Measurements from ENCODE around the gene GTF3C1. TPM values are rescaled to one million over a fixed set of nuclear protein-coding genes. Genes with fewer than 3 reads are reported as not detected.
A peak's percentile ranks its signal among the peaks of the same experiment; 100 is the strongest.

Gene GTF3C1
- total and polyA plus RNA-seq, 2 of the 8 experiments (the other 6 are each of a cell fraction or from before 2014, with no cell fraction given), result 89.3 to 126 TPM

- H2BK5ac ChIP-seq (ENCODE audit: low read depth, low read length), result no peak overlapping the region
- H3K27ac ChIP-seq (ENCODE audit: low read depth, low read length), result no peak overlapping the region
- TF ChIP-seq E2F6 (IDR thresholded peaks at IDR 0.05), result no peak
- TF ChIP-seq SP1 (IDR thresholded peaks at IDR 0.05; ENCODE audit: low read depth, low read length), result no peak
- no peak for TF ChIP-seq NANOG (IDR thresholded peaks at IDR 0.05; ENCODE audit: insufficient read depth, low read depth, low read length, poor library complexity, severe bottlenecking)
- TF ChIP-seq RBBP5 (IDR thresholded peaks at IDR 0.05; ENCODE audit: borderline replicate concordance, low read depth, low read length), result no peak
- H2BK15ac ChIP-seq (ENCODE audit: low read length), result no peak overlapping the region
- no peak overlapping the region for H4K8ac ChIP-seq (ENCODE audit: extremely low read depth, insufficient read depth, low read length)
- H4K91ac ChIP-seq (replicated peaks; ENCODE audit: insufficient read length, low read length), result no peak overlapping the region
- no peaks in the 10 kb centered on the region for H3K79me2 ChIP-seq (ENCODE audit: control insufficient read depth in 1 of 2, insufficient read depth in 2 of 2, low read length in 2 of 2)
- H3K4me1 ChIP-seq (replicated peaks in 1 of 4; ENCODE audit: control insufficient read depth in 3 of 4, insufficient read depth in 4 of 4, low read length in 3 of 4), result no peaks in the 10 kb centered on the region
- H3K4me3 ChIP-seq (ENCODE audit: extremely low read depth in 1 of 4, insufficient read depth in 2 of 4, low read depth in 3 of 4, low read length in 4 of 4), result no peak overlapping the region
- H2BK12ac ChIP-seq (ENCODE audit: low read depth, low read length), result no peak overlapping the region
- H4K5ac ChIP-seq (ENCODE audit: insufficient read length, low read depth, low read length), result no peak overlapping the region
- no peak overlapping the region for H3K56ac ChIP-seq (replicated peaks; ENCODE audit: insufficient read length, low read depth, low read length)
- H3K4me2 ChIP-seq (ENCODE audit: insufficient read depth in 1 of 2, low read depth in 2 of 2, low read length in 2 of 2), result no peak overlapping the region
- H3K23ac ChIP-seq (ENCODE audit: insufficient read length), result no peak overlapping the region
- H4K20me1 ChIP-seq (replicated peaks in 1 of 2; ENCODE audit: control insufficient read depth in 1 of 2, insufficient read depth in 2 of 2, low read length in 2 of 2), result no peaks in the 10 kb centered on the region
- no peaks in the 10 kb centered on the region for H3K27me3 ChIP-seq (replicated peaks in 1 of 4; ENCODE audit: control insufficient read depth in 3 of 4, extremely low read depth in 1 of 4, insufficient read depth in 3 of 4, low read length in 3 of 4)
- FAIRE-seq (no peak), DNase-seq (ENCODE audit: low read depth in 1 of 2, low spot score in 2 of 2) (peak in 1 of 2 experiments; percentile 16)
- no peak overlapping the region for H3K18ac ChIP-seq (ENCODE audit: extremely low read depth, low read length)
- no peaks in the 10 kb centered on the region for H3K36me3 ChIP-seq (ENCODE audit: control insufficient read depth in 2 of 4, insufficient read depth in 4 of 4, low read length in 3 of 4)
- no peak overlapping the region for H2BK20ac ChIP-seq (ENCODE audit: low read length)
- POLR2A ChIA-PET (ENCODE audit: partially characterized antibody), result no interaction called here
- H3K9me3 ChIP-seq (ENCODE audit: insufficient read depth in 2 of 2, low read depth in 1 of 2, low read length in 1 of 2), result no peaks in the 10 kb centered on the region
- CTCF ChIA-PET (ENCODE audit: partially characterized antibody), result interaction anchor here (1.0 to 1.1 kb wide), 2 partner anchors 10 to 47 kb away, joined by 3 read pairs; no protein-coding TSS in a partner anchor
- H3K4ac ChIP-seq (replicated peaks; ENCODE audit: insufficient read length, low read depth, low read length), result no peak overlapping the region
- peak overlapping the region; percentile 64; the same call in 1 of the 2 replicates for H2AFZ ChIP-seq (ENCODE audit: low read length)
- no peak overlapping the region for H2AK5ac ChIP-seq (ENCODE audit: low read depth, low read length)
- no peak overlapping the region for H3K9ac ChIP-seq (replicated peaks in 1 of 4; ENCODE audit: extremely low read depth in 1 of 4, low read depth in 3 of 4, low read length in 3 of 4)
- H3K14ac ChIP-seq (ENCODE audit: insufficient read length), result no peak overlapping the region
- no peak overlapping the region for H2BK120ac ChIP-seq (replicated peaks; ENCODE audit: low read depth, low read length)
- no peaks in the 10 kb centered on the region; the same call in 1 of the 2 replicates for H3K23me2 ChIP-seq (ENCODE audit: low read depth, low read length)
- H3K79me1 ChIP-seq (ENCODE audit: low read depth, low read length), result no peaks in the 10 kb centered on the region
- 91% methylated on average over 6 of the region's 6 CpGs; no CpG with 5 or more reads in 1 of the 2 experiments for WGBS, 2 experiments (ENCODE audit: extremely low coverage in 1 of 2, insufficient coverage in 1 of 2, insufficient read length in 1 of 2, insufficient replicate concordance in 2 of 2, low coverage in 1 of 2, low lambda C conversion rate in 2 of 2, missing lambda C conversion rate in 1 of 2)
These were observed 134.8 kb downstream of the GTF3C1 start for GRCh38 chr16:27414788-27415431.
